Hepatocyte (in vitro differentiated cells): ENCODE data around the gene WWTR1. TPM values are rescaled to one million over a fixed set of nuclear protein-coding genes. Genes with fewer than 3 reads are reported as not detected.

Experiments used
- DNase-seq: peaks from one replicate; pipeline ENCODE4 v3.0.0-alpha.2; 2016; ENCODE audit warnings: low spot score
- H2AFZ ChIP-seq: fragments of 200-600 bp; sonication (generic); 2 replicates; pipeline ENCODE4 v1.6.0; 2016; ENCODE audit warnings: antibody characterized with exemption, mild to moderate bottlenecking
- H3K27ac ChIP-seq: fragments of 200-600 bp; sonication (generic); 2 replicates; pipeline ENCODE4 v1.5.1; 2016; ENCODE audit warnings: mild to moderate bottlenecking
- H3K27me3 ChIP-seq: fragments of 200-600 bp; sonication (generic); 2 replicates; pipeline ENCODE4 v1.6.1; 2016
- H3K36me3 ChIP-seq: fragments of 200-600 bp; sonication (generic); replicated peaks from 2 replicates; pipeline ENCODE4 v1.5.1; 2016; ENCODE audit warnings: low read depth; ENCODE audit not compliant: insufficient read depth
- H3K4me1 ChIP-seq: fragments of 200-600 bp; sonication (generic); 2 replicates; pipeline ENCODE4 v1.5.1; 2016; ENCODE audit warnings: mild to moderate bottlenecking, moderate library complexity; ENCODE audit not compliant: insufficient read depth
- H3K4me2 ChIP-seq: fragments of 200-600 bp; sonication (generic); 2 replicates; pipeline ENCODE4 v1.6.0; 2016
- H3K4me3 ChIP-seq: fragments of 200-600 bp; sonication (generic); 2 replicates; pipeline ENCODE4 v1.5.1; 2016; ENCODE audit warnings: mild to moderate bottlenecking
- H3K79me2 ChIP-seq: fragments of 200-600 bp; sonication (generic); 2 replicates; pipeline ENCODE4 v1.6.0; 2017; ENCODE audit warnings: mild to moderate bottlenecking
- H3K9me2 ChIP-seq: fragments of 200-600 bp; sonication (generic); replicated peaks from 2 replicates; pipeline ENCODE4 v1.6.0; 2017; ENCODE audit warnings: mild to moderate bottlenecking; ENCODE audit not compliant: insufficient read depth
- H3K9me3 ChIP-seq: fragments of 200-600 bp; sonication (generic); 2 replicates; pipeline ENCODE4 v1.5.1; 2016; ENCODE audit warnings: low read depth, mild to moderate bottlenecking
- H4K20me1 ChIP-seq: fragments of 200-600 bp; sonication (generic); 2 replicates; pipeline ENCODE4 v1.6.0; 2016; ENCODE audit warnings: mild to moderate bottlenecking; ENCODE audit not compliant: insufficient read depth, poor library complexity, severe bottlenecking
- EZH2 ChIP-seq: fragments of 200-600 bp; sonication (generic); IDR thresholded peaks from 2 replicates; pipeline ENCODE4 v1.6.1; 2016; ENCODE audit warnings: antibody characterized with exemption, mild to moderate bottlenecking, borderline replicate concordance
- EZH2phosphoT487 ChIP-seq: fragments of 200-600 bp; sonication (generic); IDR thresholded peaks from one replicate; pipeline ENCODE4 v1.6.1; 2018; ENCODE audit warnings: antibody characterized with exemption, mild to moderate bottlenecking, low read depth, moderate library complexity; ENCODE audit not compliant: unreplicated experiment, severe bottlenecking
- WGBS: methylation state at CpG from one replicate; pipeline ENCODE4 v1.1.6; 2016; ENCODE audit warnings: low lambda C conversion rate; ENCODE audit errors: missing lambda C conversion rate; 5-methylcytosine and 5-hydroxymethylcytosine counted together
- polyA plus RNA-seq: library from polyadenylated mRNA; unstranded; fragments of >200 nt; fragmentation: Nextera tagmentation; extraction: Ambion mirVana; gene quantifications from 2 replicates; pipeline ENCODE4 v1.2.1, GENCODE V29; 2016
- small RNA-seq: library from RNA; depleted of rRNA; stranded (forward); fragments of <200 nt; gene quantifications from one replicate; pipeline ENCODE3, GENCODE V24; 2014
- total RNA-seq: library from RNA; depleted of rRNA; stranded (reverse); fragments of >200 nt; gene quantifications from 2 replicates; pipeline ENCODE4 v1.2.3, GENCODE V29; 2014
- TF ChIP-seq, protein P1 (sequence below): fragments of 200-600 bp; sonication (generic); IDR thresholded peaks from 2 replicates; pipeline ENCODE4 v1.5.1; 2016; ENCODE audit warnings: antibody characterized with exemption, mild to moderate bottlenecking; ENCODE audit not compliant: poor library complexity

Gene WWTR1
- total and polyA plus RNA-seq, 2 experiments from 2014 or later = 40.5 to 54.7 TPM

DNA sequence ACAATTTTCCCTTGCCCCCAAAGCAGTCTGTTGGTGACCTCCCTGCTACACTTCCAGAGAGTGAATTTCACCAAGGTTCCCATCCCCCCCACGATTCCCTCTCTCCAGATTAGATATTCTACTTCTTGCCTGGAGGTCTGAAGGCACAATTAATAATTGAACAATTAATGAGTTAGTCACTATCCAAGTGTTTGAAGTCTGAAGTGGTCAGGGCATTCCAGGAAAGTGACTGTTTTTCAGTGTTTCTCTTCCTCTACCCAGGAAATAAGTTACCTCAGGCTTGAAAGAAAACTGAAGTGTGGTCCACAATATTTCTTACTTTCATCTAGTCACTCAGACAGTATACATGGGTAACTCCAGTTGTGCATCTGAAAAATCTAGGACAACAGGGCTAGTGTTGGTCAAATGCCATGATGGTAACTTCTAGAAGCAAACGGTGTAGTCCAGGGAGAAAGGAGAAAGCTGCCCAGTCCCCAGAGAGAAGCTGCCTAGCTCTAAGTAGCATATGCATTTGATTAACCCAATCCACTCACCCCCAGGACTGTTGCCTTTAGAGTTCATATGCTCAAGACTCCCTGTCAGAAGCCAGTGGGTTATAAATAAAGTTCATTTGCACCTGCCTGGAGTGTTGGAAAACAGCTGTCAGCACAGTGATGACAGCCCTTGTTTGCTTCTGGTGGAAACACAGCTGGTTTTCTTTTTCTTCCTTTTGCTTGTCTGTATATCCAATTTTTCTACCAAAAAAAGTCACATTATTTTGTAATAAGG is 185.6 kb downstream of the WWTR1 start:
- H3K79me2 ChIP-seq = peaks cover 20% of the 10 kb centered on the region
- no peaks in the 10 kb centered on the region for H4K20me1 ChIP-seq
- no peaks in the 10 kb centered on the region for H3K27me3 ChIP-seq
- no peak overlapping the region for H3K4me2 ChIP-seq
- peaks cover 32% of the 10 kb centered on the region for H3K4me1 ChIP-seq
- H3K4me3 ChIP-seq = no peak overlapping the region
- 48% methylated on average over 2 of the region's 2 CpGs for WGBS
- no peaks in the 10 kb centered on the region for H3K9me3 ChIP-seq
- no peak for DNase-seq
- H2AFZ ChIP-seq = no peak overlapping the region
- no peaks in the 10 kb centered on the region for H3K36me3 ChIP-seq
- peak overlapping the region; percentile 88 for H3K27ac ChIP-seq
- H3K9me2 ChIP-seq = no peaks in the 10 kb centered on the region
- TF ChIP-seq, protein P1, sequence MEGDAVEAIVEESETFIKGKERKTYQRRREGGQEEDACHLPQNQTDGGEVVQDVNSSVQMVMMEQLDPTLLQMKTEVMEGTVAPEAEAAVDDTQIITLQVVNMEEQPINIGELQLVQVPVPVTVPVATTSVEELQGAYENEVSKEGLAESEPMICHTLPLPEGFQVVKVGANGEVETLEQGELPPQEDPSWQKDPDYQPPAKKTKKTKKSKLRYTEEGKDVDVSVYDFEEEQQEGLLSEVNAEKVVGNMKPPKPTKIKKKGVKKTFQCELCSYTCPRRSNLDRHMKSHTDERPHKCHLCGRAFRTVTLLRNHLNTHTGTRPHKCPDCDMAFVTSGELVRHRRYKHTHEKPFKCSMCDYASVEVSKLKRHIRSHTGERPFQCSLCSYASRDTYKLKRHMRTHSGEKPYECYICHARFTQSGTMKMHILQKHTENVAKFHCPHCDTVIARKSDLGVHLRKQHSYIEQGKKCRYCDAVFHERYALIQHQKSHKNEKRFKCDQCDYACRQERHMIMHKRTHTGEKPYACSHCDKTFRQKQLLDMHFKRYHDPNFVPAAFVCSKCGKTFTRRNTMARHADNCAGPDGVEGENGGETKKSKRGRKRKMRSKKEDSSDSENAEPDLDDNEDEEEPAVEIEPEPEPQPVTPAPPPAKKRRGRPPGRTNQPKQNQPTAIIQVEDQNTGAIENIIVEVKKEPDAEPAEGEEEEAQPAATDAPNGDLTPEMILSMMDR = no peak
- no peak for TF ChIP-seq EZH2phosphoT487
- TF ChIP-seq EZH2 = no peak

DNA sequence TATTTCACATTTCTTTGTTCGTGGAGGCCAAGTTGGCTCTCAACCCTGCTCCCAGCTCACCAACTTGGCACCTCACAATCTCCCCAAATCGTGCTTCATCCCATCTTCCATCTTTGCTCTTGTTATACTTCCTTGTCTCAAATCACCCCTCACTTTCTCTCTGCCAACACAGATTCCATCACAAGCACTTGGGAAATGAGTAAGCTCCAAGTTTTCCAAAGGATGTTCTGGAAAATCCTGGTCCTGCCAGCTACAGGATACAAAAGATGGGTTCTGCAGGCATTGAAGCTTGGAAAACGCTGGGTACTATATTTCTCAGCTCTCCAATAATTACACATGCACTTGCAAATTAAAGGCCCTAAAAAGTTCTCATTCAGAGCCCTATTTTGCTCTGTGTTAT is 187.4 kb downstream of the WWTR1 start:
- H3K4me2 ChIP-seq = no peak overlapping the region
- H2AFZ ChIP-seq = no peak overlapping the region
- no peaks in the 10 kb centered on the region for H4K20me1 ChIP-seq
- H3K9me3 ChIP-seq = no peaks in the 10 kb centered on the region
- H3K27me3 ChIP-seq = no peaks in the 10 kb centered on the region
- H3K79me2 ChIP-seq = peaks cover 7% of the 10 kb centered on the region
- TF ChIP-seq EZH2 = no peak
- TF ChIP-seq EZH2phosphoT487 = no peak
- TF ChIP-seq, protein P1 = no peak
- no peak for DNase-seq
- H3K27ac ChIP-seq = no peak overlapping the region
- 91% methylated on average over 3 of the region's 3 CpGs for WGBS
- peaks cover 32% of the 10 kb centered on the region for H3K4me1 ChIP-seq
- H3K9me2 ChIP-seq = no peaks in the 10 kb centered on the region
- no peak overlapping the region for H3K4me3 ChIP-seq
- H3K36me3 ChIP-seq = no peaks in the 10 kb centered on the region

DNA sequence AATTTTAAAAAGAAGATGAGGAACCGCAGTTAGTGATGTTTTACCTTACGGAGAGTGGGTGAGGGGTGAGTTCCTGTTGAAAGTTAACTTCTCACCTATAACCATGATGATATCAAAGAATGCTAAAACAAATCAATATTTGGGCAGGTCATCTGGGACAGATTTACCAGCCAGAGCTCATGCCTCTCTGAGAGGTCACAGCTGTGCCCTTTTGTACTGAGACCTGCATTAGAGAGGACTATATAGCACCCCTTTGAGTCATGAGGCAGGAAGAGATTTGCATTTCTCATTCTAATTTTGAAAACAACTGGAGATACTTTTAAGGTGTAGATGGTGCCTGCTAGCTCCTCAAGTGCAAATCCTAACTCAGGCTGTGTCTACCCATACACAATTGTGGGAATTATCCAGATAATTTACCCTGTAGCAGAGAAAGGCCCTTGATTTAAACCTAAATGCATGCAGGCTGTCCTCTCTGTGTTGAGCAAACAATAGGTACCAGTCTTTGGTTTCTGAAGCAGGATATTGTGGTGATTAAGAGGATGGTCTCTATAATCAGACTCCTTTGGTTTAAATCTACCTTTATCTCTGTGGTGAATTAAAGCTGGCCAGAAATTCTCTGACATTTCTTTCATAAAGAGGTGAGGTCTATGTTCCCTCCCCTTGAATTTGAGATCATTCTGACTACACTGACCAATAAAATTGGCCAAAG is 189.2 kb downstream of the WWTR1 start:
- Histone ChIP-seq H3K9me2 (no peaks in the 10 kb centered on the region), H3K4me1 (peaks cover 25% of the 10 kb centered on the region), H3K79me2 (no peaks in the 10 kb centered on the region), H3K27ac (peak overlapping the region; percentile 77), H3K27me3 (no peaks in the 10 kb centered on the region), H3K4me2 (no peak overlapping the region), H2AFZ (peak overlapping the region; percentile 11), H3K9me3 (no peaks in the 10 kb centered on the region), H3K4me3 (no peak overlapping the region), H3K36me3 (no peaks in the 10 kb centered on the region), H4K20me1 (no peaks in the 10 kb centered on the region)
- TF ChIP-seq, protein P1 = no peak
- TF ChIP-seq EZH2 (no peak), EZH2phosphoT487 (no peak)
- WGBS = 84% methylated on average over 2 of the region's 2 CpGs
- DNase-seq = no peak

Small RNAs within 50 kb of the gene (small RNA-seq; reads per million reads assigned to genes)
- gene RNU6-1098P = not detected

Other genes with a start within 250 kb of the WWTR1 start
- gene TM4SF4, start 183.3 kb downstream of the WWTR1 start, total RNA-seq = 763 and 899 TPM in 2 replicates
- gene TM4SF4, start 183.3 kb downstream of the WWTR1 start, polyA plus RNA-seq = 366 and 434 TPM in 2 replicates
- gene COMMD2, start 94.5 kb upstream of the WWTR1 start, total RNA-seq = 39.0 and 39.7 TPM in 2 replicates
- 46.6 and 60.7 TPM in 2 replicates for gene COMMD2, start 94.5 kb upstream of the WWTR1 start, polyA plus RNA-seq
- not detected in 2 replicates for gene ANKUB1, start 134.5 kb upstream of the WWTR1 start, total RNA-seq
- gene ANKUB1, start 134.5 kb upstream of the WWTR1 start, polyA plus RNA-seq = not detected in 2 replicates
- gene RNF13, start 155.2 kb upstream of the WWTR1 start, total RNA-seq = 62.2 and 81.0 TPM in 2 replicates
- 66.1 and 81.0 TPM in 2 replicates for gene RNF13, start 155.2 kb upstream of the WWTR1 start, polyA plus RNA-seq